GM19238 (cell line): Measurements from ENCODE around the gene SH3PXD2B.
"Not testable (repeated sequence)": the region's sequence is repeated elsewhere in the genome, so short reads cannot be mapped to it uniquely, and the experiment has no call there.

Experiments
- DNase-seq: peaks from one replicate; pipeline ENCODE4 v3.0.0; 2011; ENCODE audit warnings: low spot score; ENCODE audit not compliant: insufficient read length

The SH3PXD2B gene

DNA sequence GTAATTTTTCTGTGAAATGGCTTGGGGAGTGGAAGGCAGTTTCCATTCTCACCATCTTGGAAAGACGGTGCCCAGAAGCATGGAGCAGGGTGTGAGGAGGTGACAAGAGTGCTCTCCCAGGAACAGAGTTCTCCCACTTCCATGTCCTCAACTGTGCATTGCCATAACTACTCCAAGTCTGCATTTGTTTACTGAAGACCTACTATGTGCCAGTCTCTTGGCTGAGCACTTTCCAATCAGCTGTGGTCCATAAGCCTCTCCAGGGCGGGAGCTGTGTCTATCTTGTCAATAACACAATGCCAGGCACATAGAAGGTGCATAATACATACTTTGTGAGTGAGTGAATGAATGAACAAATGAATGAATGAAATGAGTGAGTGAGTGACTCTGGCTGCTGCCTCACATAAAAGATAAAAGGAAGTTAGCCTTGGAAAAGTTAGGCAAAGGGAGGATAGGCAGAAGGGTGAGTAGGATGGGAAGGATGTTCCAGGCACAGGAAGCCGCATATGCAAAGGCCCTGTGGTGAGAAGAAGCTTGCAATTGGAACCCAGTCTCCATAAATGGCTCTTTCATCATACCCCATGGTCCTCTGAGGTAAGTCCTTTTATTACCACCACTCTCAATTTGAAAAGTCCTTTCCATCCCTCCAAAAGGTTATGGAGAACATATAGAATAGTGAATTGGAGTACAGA is 31.3 kb upstream of the SH3PXD2B start:
- DNase-seq = no peak

DNA sequence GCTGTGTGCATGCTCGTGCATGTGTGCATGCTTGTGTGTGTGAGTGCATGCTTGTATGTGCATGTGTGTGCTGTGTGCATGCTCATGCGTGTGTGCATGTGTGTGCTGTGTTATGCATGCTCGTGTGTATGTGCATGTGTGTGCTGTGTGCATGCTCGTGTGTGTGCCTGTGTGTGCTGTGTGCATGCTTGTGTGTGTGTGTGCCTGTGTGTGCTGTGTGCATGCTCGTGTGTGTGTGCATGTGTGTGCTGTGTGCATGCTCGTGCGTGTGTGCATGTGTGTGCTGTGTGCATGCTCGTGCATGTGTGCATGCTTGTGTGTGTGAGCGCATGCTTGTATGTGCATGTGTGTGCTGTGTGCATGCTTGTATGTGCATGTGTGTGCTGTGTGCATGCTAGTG is 30.3 kb upstream of the SH3PXD2B start:
- DNase-seq = no peak

DNA sequence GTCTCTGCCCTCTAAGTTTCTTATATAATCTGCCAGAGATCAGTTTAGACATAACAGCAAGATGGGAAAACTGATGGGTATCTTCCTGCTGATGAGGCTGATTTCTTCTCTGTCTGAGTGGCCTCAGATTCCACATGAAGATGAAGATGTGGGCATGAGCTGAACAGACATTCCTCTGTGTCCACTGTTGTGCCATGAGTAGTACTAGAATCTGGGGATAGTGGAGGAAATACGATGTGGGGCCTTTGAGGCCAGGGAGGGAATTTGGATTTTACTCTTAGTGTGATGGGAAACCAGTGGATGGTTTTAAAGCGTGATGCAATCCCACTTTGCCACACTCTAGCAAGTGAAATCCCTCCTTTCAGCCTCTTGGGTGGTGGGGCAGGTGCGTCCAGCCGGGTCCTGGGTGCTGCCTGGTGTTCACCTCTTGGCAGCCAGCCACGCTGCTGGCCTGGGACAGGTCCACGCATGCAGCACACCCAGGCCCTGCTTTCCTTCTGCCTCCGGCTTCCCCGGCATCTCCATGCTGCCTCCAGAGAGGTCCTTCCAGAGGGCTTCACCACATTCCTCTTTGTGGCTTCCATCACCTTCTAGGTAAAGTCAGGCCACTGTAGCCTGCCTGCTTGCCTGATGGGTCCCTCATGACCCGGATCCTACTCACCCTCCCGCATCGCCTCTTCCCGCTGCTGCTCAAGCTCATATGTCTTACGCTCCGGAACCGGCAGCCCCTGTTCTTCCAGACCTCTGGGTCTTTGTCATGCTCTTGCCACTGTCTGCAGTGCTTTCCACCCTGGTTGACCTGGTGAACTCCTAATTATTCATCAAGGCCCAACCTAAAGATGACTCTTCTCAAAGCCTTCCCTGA is 28.1 kb upstream of the SH3PXD2B start:
- no peak for DNase-seq

DNA sequence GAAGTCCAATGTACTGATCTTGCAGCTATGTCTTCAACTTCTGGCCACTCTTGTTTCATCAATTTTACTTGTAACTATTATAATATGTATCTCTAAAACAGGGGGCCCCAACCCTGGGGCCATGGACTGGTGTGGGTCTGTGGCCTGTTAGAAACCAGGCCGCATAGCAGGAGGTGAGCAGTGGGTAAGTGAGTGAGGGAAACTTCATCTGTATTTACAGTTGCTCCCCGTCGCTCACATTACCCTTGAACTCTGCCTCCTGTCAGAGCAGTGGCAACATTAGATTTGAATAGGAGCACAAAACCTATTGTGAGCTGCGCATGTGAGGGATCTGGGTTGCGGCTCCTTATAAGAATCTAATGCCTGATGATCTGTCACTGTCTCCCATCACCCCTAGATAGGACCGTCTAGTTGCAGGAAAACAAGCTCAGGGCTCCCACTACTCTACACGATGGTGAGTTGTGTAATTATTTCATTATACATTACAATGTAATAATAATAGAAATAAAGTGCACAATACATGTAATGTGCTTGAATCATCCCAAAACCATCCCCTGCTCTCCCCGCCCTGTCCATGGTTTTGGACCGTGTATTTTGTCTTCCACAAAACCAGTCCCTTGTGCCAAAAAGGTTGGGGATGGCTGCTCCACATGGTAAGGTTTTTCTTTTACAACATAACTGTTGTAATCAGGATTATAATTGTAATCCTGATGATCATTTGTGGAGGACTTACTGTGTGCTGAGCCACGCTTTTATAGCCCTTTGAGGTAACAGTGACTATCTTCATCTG is 26.9 kb upstream of the SH3PXD2B start:
- DNase-seq = no peak

DNA sequence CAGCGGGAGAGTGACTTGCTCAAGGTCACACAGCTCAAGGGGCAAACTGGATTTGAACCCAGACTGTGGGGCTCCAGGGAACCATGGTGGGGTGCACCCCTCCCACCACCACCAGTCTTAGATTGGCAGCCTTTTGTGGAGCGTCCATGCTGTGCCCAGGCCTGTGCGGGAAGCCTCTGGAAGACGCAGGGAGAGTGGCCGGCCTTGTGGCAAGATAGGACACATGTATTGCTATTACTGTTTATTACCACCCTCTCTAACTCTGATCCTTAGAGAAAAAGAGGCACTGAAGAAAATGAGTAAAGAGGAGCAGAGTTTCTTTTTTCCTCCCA is 25.4 kb upstream of the SH3PXD2B start:
- no peak for DNase-seq

DNA sequence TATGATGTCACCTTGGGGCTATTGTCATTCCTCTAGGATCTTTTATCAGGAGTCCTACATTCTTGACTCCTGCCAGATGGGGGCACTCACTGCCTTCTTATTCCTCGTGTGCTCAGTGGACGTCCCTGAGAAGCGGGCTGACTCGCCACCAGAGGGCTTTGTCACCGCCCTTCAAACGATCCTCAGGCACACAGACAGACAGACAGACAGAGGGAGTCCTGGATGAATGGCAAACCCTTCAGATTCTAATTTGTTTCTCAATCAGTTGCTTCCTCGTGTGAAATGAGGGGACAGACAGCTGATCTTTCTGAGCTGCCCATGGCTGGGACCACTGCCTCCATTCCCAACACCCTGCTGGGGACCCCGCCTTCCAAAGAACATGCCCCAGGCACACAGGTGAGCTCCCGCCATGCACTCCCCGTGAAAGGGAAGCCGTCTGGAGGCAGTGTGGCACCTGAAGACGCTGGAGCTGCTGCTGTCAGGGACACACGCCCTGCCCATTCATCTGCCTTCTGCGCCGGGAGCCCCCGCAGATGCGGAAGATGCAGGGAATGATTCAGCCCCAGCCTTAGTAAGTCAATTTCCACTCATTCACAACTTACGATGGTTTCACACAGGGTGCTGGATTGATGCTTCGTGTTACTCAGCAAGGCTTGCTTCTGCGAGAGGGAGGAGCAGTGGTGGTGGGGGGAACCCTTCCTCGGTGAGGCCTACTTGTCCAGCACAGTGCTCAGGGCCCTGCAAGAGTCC is 24.9 kb upstream of the SH3PXD2B start:
- DNase-seq = peak; percentile 69

DNA sequence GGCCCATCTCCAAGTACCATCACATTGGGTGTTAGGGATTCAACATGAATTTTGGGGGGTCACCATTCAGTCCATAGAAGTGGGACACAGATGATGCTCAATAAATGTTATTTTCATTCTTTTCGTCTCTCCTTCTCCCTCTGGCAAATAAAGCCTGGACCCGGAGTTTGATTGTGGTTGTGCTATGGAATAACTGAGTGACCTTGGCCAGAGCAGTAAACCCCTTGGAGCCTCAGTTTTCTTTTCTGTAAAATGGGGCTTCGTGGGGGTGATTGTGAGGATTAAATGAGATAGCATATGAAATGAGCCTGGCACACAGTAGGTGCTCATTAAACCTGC is 24.3 kb upstream of the SH3PXD2B start:
- DNase-seq = not testable (repeated sequence)

DNA sequence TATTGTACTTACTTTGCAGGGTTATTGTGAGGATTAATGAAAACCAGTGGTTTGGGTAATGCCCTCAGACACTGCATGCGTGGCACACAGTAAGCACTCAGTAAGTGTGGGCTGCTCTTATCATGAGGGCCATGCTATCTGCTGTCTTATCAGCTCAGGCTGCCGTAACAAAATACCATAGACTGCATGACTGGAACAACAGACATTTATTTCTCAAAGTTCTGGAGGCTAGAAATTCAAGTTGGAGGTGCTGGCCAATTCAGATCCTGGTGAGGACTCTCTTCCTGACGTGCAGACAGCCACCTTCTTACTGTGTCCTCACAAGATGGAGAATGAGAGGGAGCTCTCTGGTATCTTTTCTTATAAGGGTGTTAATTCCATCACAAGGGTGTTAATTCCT is 23.9 kb upstream of the SH3PXD2B start:
- DNase-seq = no peak

DNA sequence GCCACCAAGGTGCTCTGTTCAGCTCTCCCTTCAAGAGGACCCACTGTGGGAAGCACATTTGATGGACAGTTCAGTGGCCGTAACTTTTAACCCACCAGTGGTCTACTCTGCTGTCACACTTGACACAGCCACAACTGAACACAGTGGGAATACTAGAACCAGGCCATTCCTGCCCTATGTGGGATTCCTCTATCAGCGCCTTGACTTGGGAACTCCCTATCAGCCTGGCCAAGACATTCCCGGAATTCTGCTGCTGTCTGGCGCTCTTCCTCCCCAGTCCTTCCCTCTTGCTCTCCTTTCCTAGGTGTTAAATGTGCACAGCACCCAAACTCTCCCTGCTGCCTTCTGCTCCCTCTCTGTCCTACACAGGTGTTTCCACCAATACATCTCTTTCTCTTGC is 23.1 kb upstream of the SH3PXD2B start:
- DNase-seq = no peak

DNA sequence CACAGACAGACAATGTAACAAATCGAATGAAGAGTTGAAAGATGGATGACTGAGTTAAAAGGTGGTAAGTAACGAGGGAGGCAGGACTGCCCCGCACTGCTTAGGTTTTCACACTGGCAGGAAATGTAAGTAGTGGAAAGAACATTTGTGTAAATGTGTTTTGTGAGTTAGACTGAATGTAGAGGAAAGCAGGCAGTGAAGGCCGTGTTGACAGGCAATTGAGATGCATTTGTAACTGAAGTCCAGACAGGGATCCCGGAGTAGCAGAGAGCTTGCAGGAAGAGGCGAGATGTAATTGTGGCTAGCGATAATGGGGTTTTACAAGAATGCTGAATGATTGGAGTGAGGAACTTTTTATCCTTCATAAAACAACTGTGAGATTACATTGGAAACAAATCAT is 20.0 kb upstream of the SH3PXD2B start:
- DNase-seq = no peak

DNA sequence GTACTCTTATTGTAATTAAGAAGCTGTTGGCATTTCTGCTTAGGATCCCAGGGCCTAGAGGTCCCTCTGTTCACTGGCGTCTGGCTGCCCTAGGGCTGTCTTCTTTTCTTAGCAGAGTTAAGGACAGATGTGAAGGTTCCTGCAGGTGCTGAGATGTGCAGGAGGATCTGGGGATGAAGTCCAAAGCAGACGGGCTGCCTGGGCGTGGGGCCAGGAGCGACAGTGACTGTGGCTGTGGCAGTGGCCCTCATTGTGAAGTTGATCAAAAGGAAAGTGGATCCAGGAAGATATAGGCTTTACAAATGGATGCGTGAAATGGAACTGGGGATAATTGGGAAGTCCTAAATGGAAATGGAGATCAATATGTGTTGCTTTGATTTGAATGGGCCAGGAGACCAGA is 19.1 kb upstream of the SH3PXD2B start:
- DNase-seq = no peak

DNA sequence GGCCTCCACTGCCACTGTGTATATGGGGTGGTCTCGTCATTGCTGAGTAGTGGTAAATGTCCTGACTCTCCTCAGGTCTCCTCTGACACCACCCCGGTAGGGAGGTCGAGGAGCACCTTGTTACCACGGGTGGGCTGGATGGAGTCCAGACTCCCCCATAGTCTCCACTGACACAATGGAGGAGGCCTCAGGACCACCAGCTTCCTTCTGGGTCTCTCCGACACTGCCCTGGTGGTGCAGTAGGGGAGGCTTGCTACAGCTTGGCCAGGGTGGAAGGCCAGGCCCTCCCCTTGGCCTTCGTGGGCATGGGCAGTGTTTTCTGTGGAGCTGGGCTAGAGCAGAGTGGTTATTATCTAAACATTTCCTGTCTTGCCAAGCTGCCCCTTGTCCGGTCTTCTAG is 15.4 kb upstream of the SH3PXD2B start:
- DNase-seq = no peak

DNA sequence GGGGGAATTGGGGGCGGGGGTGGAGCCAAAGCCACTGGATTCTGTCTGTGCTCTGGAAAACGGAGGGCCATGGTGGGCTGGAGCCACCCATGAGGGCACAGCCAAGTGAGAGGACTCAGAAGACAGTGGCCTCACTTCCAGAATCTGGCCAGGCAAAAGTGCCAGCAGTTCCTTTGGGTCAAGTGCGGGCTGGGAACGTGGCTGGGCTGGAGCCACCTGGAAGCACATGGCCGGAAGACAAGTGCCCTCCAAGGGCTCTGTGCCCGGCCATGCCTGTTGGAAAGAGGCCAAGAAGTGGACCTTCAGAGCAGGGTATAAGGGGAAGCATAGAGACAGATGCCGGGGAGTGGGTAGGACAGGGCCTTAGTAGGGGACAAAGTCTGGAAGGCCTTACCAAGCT is 11.7 kb upstream of the SH3PXD2B start:
- DNase-seq = no peak

DNA sequence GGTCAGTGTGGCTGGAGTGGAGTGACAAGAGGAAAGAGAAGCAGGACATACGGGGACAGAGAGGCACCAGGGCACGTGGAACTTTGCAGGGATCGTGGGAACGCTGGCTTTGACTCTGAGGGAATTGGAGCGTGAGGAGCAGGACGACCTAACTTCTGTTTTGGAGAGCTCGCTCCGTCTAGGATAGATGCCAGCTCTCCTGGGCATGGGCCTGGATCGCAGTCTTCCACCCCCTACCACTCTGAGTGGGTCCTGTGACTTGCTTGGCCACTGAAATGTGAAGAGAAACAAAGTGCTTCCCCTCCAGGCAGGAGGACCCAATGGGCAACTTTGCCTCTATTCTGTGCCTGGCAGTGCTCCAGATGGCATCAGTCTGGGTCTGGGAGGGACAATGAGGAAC is 8.7 kb upstream of the SH3PXD2B start:
- no peak for DNase-seq

DNA sequence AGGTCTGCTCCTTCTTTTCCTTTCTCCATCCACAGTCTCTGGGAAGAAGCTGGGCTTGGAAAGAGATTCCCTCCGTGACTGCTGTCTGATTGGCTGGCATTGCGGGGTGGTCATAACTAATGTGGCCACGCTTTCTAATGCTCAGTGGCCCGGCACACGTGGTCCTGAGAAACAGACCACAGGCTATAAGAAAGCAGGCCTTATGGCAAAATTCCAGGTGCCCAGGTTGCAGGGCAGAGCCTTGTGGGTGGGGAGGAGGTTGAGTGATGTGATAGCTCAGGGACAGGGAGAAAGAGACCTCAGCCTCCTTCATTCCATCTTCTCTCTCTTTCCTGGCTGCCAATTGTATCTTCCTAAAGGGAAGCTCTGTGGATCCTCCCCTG is 5.4 kb upstream of the SH3PXD2B start:
- DNase-seq = no peak

DNA sequence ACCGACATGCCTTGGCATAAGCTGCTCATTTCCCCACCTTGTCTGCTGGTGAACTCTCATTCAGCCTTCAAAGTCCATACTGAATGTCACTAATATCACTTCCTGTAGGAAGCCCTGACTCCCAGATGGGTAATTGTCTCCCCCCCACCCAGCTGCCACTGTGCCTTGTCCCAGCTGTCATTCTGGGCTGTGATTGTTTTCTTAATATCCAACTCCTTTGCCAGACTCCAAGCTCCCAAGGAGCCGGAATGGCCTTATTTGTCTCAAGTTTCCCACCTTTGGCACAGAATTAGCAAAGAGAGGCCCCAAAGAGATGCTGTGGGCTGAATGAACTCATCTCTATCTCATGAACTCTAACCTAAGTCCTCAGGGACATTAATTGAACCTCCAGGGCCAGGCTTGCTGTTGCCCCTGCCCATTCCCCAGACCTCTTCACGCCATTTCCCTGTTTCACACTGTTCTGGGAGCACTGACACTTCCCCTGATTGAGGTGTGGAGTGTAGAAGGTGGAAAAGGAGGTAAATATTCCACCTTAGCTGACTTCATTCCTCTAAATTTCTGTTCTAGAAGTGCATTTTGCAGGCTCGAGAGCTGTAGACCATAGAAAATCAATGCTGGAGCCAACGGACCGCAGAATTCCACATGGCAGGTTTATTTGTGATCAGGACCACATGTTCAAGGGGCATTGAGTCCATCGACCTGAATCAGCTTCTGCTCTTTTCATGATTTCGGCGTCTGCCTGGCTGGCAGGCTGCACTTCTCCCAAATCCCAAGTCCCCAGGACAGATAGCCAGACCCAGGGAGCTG is 4.9 kb upstream of the SH3PXD2B start:
- DNase-seq = no peak

DNA sequence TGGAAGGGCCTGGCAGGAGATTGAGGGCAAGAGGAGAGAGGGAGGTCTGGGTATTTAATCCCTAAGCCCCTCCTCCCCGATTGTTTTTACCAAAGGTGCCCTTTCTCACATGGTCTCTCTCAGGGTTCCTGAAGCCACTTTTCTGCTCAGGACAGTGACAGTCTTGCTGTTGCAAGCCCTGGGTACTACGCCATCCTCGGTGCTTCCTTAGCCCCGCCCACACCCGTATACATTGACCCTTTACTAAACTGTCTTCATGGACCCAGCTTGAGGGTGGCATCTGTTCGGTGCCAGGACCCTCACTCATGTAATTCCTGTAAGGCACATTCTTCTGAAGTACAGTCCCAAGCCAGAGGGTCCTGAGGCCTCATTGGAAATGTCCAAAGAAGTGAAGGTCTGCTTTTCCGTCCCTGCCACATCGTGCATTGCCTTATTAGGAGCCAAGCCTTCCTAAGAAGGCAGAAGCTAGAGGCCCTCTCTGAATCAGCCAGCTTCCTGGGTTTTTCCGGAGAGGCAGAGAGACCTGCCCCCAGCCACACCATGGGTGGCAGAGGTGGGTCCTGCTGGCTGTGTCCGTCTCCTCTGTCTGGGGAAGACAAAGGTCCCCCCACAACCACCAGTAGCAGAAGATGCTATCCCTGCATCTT is 1.9 kb upstream of the SH3PXD2B start:
- DNase-seq = no peak

DNA sequence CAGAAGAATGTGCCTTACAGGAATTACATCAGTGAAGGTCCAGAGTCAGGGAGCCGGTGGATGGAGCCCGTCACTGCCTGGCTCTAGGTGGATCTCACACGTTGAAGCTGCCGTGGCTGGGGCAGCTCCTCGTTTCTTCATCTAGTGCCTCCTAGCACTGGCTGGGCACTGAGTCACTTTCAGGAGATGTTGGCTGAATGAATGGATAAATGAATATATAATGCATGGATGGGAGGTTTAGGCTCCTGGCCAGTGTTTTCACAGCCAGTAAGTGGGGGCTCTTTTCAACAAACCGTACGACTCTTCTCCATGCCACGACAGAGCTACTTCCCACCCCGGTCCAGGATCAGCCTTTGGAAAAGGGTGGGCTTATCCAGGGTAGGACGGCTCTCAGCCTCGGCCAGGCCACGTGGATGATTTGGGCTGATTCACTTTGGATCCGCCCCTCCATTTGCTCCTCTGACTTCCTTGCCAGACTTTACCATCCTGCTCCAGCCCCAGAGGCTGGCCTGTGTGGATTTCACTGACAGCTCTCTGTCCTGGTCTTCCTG is 1.3 kb upstream of the SH3PXD2B start:
- DNase-seq = no peak

DNA sequence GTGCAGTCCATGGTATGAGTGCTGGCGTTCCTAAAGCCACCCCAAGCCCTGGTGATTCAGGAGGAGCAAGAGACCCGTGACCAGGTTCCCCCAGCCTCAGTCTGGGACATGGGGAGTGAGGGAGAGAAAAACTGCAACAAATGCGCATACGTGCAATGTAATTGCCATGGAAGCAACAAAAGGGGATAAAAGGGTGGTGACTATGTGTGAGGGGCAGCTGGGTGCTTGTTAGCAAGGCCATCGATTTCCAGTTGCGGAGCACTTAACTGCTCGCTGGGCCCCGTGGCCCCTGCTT is 709 bp upstream of the SH3PXD2B start:
- no peak for DNase-seq

DNA sequence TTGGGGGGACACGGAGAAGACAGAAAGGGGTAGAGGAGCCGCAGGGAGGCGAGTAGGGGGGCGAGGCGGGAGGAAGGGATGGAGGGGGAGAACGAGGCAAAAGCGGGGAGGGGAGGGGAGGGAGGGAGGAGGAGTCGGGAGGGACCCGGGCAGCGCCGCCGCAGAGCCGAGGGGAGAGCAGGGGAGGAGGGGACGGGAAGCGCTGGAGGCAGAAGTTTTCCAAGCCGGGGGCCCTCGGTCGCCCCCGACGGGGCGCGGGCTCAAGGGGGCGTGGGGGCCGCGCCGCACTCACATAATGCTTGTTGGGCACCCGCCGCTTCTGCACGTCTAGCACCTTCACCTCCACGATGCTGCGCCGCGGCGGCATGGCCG is 353 bp downstream of the SH3PXD2B start:
- no peak for DNase-seq
